GM12878 (cell line): ENCODE measurements around the gene MYO9B. TPM values are rescaled to one million over a fixed set of nuclear protein-coding genes. Genes with fewer than 3 reads are reported as not detected.

Source experiments
- ATAC-seq: fragments of 200-7000 bp; cut with Tn5 transposase; 3 replicates; pipeline ENCODE4 v1.9.1; 2020; ENCODE audit warnings: mild to moderate bottlenecking, moderate library complexity
- BruUV-seq: library from RNA; stranded (reverse); fragments of 400-500 nt; replicated peaks from 2 replicates; lab custom pipeline; 2021; lab: Mats Ljungman, UMichigan
- CTCF ChIA-PET: fragments of 300-600 bp; sonication (Branson Sonifier 250); formaldehyde crosslinking; extraction: SDS; loops from one replicate; lab custom pipeline; 2021; ENCODE audit warnings: inconsistent platforms; lab: Yijun Ruan, JAX
- POLR2A ChIA-PET: fragments of 350-600 bp; formaldehyde crosslinking; extraction: SDS; loops from one replicate; lab custom pipeline; 2021; ENCODE audit warnings: inconsistent platforms; lab: Charles Lee
- RAD21 ChIA-PET: fragments of 300-600 bp; sonication (Branson Sonifier 250); formaldehyde crosslinking; loops from one replicate; lab custom pipeline; 2023; ENCODE audit warnings: antibody characterized with exemption; ENCODE audit not compliant: unreplicated experiment; lab: Charles Lee
- SMC1A ChIA-PET: fragments of 300-600 bp; sonication (Branson Sonifier 250); formaldehyde crosslinking; loops from one replicate; lab custom pipeline; 2023; ENCODE audit not compliant: unreplicated experiment, uncharacterized antibody; lab: Charles Lee
- DNase-seq: peaks from one replicate; pipeline ENCODE4 v3.0.0-alpha.2; 2011; ENCODE audit warnings: low read depth, low spot score
- FAIRE-seq: peaks from 3 replicates; lab custom pipeline; 2011; peaks lifted over from hg19 to GRCh38; lab: Jason Lieb, UNC
- H2AFZ ChIP-seq: 2 replicates; pipeline ENCODE4 v1.6.0; 2011; ENCODE audit warnings: low read depth, low read length, control low read depth; ENCODE audit not compliant: control insufficient read depth
- H3K27ac ChIP-seq: 2 replicates; pipeline ENCODE4 v1.5.1; 2011; ENCODE audit warnings: control low read depth; ENCODE audit not compliant: control insufficient read depth, insufficient read depth
- H3K27me3 ChIP-seq, 2 experiments: replicated peaks in 1 of 2; 2 replicates each; pipeline versions ENCODE4 v1.6.0 to v1.6.1; 2011; ENCODE audit warnings: low read length in 1 of 2; ENCODE audit not compliant: control insufficient read depth in 2 of 2, insufficient read depth in 2 of 2
- H3K36me3 ChIP-seq, 2 experiments: 2 replicates each; pipeline ENCODE4 v1.5.1; 2011; ENCODE audit warnings: low read length in 1 of 2; ENCODE audit not compliant: control insufficient read depth in 2 of 2, insufficient read depth in 2 of 2
- H3K4me1 ChIP-seq: 2 replicates; pipeline ENCODE4 v1.6.1; 2011; ENCODE audit warnings: mild to moderate bottlenecking, low read length, moderate library complexity, mixed read lengths; ENCODE audit not compliant: control insufficient read depth, insufficient read depth
- H3K4me2 ChIP-seq: 2 replicates; pipeline ENCODE4 v1.6.0; 2011; ENCODE audit warnings: control low read depth; ENCODE audit not compliant: control insufficient read depth, insufficient read depth
- H3K4me3 ChIP-seq: fragments of 200-600 bp; sonication (generic); 2 replicates; pipeline ENCODE4 v1.5.1; 2016
- H3K79me2 ChIP-seq: 2 replicates; pipeline ENCODE4 v1.6.0; 2011; ENCODE audit warnings: low read length; ENCODE audit not compliant: control insufficient read depth, insufficient read depth
- H3K9ac ChIP-seq: 2 replicates; pipeline ENCODE4 v1.8.0; 2011; ENCODE audit warnings: low read length, control low read depth, mixed read lengths; ENCODE audit not compliant: control insufficient read depth, insufficient read depth
- H3K9me3 ChIP-seq: replicated peaks from 3 replicates; pipeline ENCODE4 v1.5.1; 2011; ENCODE audit warnings: mild to moderate bottlenecking, low read length; ENCODE audit not compliant: control insufficient read depth, insufficient read depth
- H4K20me1 ChIP-seq: 2 replicates; pipeline ENCODE4 v1.6.0; 2011; ENCODE audit not compliant: control insufficient read depth, insufficient read depth
- ASH2L ChIP-seq: fragments of 300-600, 200-600 bp; sonication (generic); IDR thresholded peaks from 2 replicates; pipeline ENCODE4 v1.6.1; 2017; ENCODE audit warnings: low read depth, mild to moderate bottlenecking, borderline replicate concordance
- CBX3 ChIP-seq: fragments of 200-600 bp; sonication (generic); IDR thresholded peaks from 2 replicates; pipeline ENCODE4 v1.6.1; 2016; ENCODE audit warnings: low read depth, borderline replicate concordance
- CHD2 ChIP-seq: IDR thresholded peaks from 2 replicates; pipeline ENCODE4 v1.6.1; 2011; ENCODE audit warnings: low read depth, low read length, improper control_type of control experiment, borderline replicate concordance
- CREB1 ChIP-seq: IDR thresholded peaks from 2 replicates; pipeline ENCODE4 v1.6.1; 2012; ENCODE audit warnings: low read depth, mild to moderate bottlenecking, inconsistent platforms
- MEF2B ChIP-seq: fragments of 450-650 bp; IDR thresholded peaks from 2 replicates; pipeline ENCODE4 v1.6.1; 2018; ENCODE audit warnings: mild to moderate bottlenecking, moderate library complexity; ENCODE audit not compliant: partially characterized antibody, poor library complexity, severe bottlenecking
- PKNOX1 ChIP-seq: fragments of 450-650 bp; IDR thresholded peaks from 2 replicates; pipeline ENCODE4 v1.6.1; 2016; ENCODE audit warnings: mild to moderate bottlenecking
- RELA ChIP-seq: fragments of 450-650 bp; IDR thresholded peaks from 2 replicates; pipeline ENCODE4 v1.8.0; 2014; ENCODE audit warnings: borderline replicate concordance; ENCODE audit not compliant: partially characterized antibody
- SKIL ChIP-seq: fragments of 450-650 bp; IDR thresholded peaks from 2 replicates; pipeline ENCODE4 v1.6.1; 2017; ENCODE audit warnings: mild to moderate bottlenecking, low read depth, inconsistent platforms; ENCODE audit not compliant: poor library complexity, severe bottlenecking
- SRF ChIP-seq, 2 experiments: IDR thresholded peaks; 2 replicates each; pipeline ENCODE4 v1.6.1; 2011; ENCODE audit warnings: low read depth in 2 of 2, low read length in 2 of 2, mild to moderate bottlenecking in 1 of 2, moderate library complexity in 1 of 2
- TAF1 ChIP-seq: IDR thresholded peaks from 2 replicates; pipeline ENCODE4 v1.6.1; 2011; ENCODE audit warnings: mild to moderate bottlenecking, low read depth, low read length, borderline replicate concordance
- TCF12 ChIP-seq: IDR thresholded peaks from 2 replicates; pipeline ENCODE4 v1.6.1; 2011; ENCODE audit warnings: low read depth, mild to moderate bottlenecking, low read length
- TCF3 ChIP-seq: IDR thresholded peaks from 2 replicates; pipeline ENCODE4 v1.6.1; 2012; ENCODE audit warnings: low read depth, mild to moderate bottlenecking, low read length, borderline replicate concordance; ENCODE audit not compliant: insufficient read depth
- WRNIP1 ChIP-seq: IDR thresholded peaks from 2 replicates; pipeline ENCODE4 v1.6.1; 2011; ENCODE audit warnings: low read depth, low read length, improper control_type of control experiment, borderline replicate concordance
- YY1 ChIP-seq: IDR thresholded peaks from 2 replicates; pipeline ENCODE4 v1.6.1; 2011; ENCODE audit warnings: low read depth, mild to moderate bottlenecking, low read length
- ZBTB11 ChIP-seq: fragments of 450-650 bp; formaldehyde crosslinking; IDR thresholded peaks from 2 replicates; pipeline ENCODE4 v1.5.0; 2022; ENCODE audit warnings: mild to moderate bottlenecking, missing genetic modification characterization
- WGBS: methylation state at CpG from one replicate; pipeline ENCODE4 v1.1.6; 2016; ENCODE audit warnings: low lambda C conversion rate; ENCODE audit not compliant: insufficient replicate concordance, insufficient coverage; ENCODE audit errors: missing lambda C conversion rate; 5-methylcytosine and 5-hydroxymethylcytosine counted together
- in situ Hi-C: fragments of 300-500 bp; cut with MboI; formaldehyde crosslinking; loops from 9 replicates; pipeline ENCODE4 v1.14.3; 2018; ENCODE audit warnings: mixed read lengths
- intact Hi-C: fragments of 100-400 bp; cut with micrococcal nuclease; formaldehyde crosslinking; loops from one replicate; pipeline ENCODE4 v1.14.2; 2022; ENCODE audit not compliant: unreplicated experiment
- polyA plus RNA-seq, 11 experiments: library from polyadenylated mRNA; depleted of rRNA in 4 of 11; unstranded in 6 of 11; stranded (reverse) in 5 of 11; fragments of >200 nt; fragmentation: Nextera tagmentation in 4 of 11; fragmentation: Illumina TruSeq in 1 of 11; extraction: Ambion mirVana in 4 of 11; extraction: Trizol in 1 of 11; gene quantifications; 1 replicate in 1 of 11; 2 replicates in 10 of 11; pipeline versions ENCODE4 v1.2.1 to v1.2.3, GENCODE V29; 2011 to 2016; ENCODE audit warnings: inconsistent platforms in 2 of 11, missing spikeins in 2 of 11, low read depth in 1 of 11
- total RNA-seq, 4 experiments: library from RNA; depleted of rRNA in 3 of 4; stranded (reverse); fragments of >200 nt in 3 of 4; fragmentation: Illumina TruSeq in 1 of 4; extraction: Trizol in 1 of 4; gene quantifications; 2 replicates each; pipeline versions ENCODE4 v1.2.1 to v1.2.3, GENCODE V29; 2013 to 2021

The MYO9B gene
- total and polyA plus RNA-seq, 10 of the 15 experiments (the other 5 are each of a cell fraction or from before 2014, with no cell fraction given) = 5.4 to 165 (median 45.8) TPM

GRCh38 chr19:17073869-17074633, 1.5 kb upstream of the MYO9B start:
- intact Hi-C loops = loop anchor here (2.0 kb wide), 2 partner anchors 61 to 161 kb away; no protein-coding TSS in a partner anchor
- Histone ChIP-seq H3K9ac (peak overlapping the region; percentile 84), H3K4me3 (peak overlapping the region; percentile 98)

More at GRCh38 chr19:17073869-17074633, 1.5 kb upstream of the MYO9B start:
- BruUV-seq = no TSS peak
- SMC1A ChIA-PET = interaction anchor here (0.7 to 2.7 kb wide), 12 partner anchors 11 to 414 kb away, joined by 3 to 24 read pairs (median 4); partner anchors contain the start of genes ABHD8, SMIM7, USE1 and USHBP1
- Histone ChIP-seq H4K20me1 (peaks cover 5% of the 10 kb centered on the region), H3K27me3 (no peaks in the 10 kb centered on the region), H3K79me2 (peaks cover 75% of the 10 kb centered on the region), H2AFZ (no peak overlapping the region; the same call in 1 of the 2 replicates), H3K27ac (peak overlapping the region; percentile 86), H3K4me1 (peaks cover 28% of the 10 kb centered on the region), H3K36me3 (peaks cover 3 to 5% of the 10 kb centered on the region in 2 experiments; a peak in 3 of 4 replicates), H3K9me3 (no peaks in the 10 kb centered on the region), H3K4me2 (peak overlapping the region; percentile 97)
- peak; percentile 47 for FAIRE-seq
- peak; percentile 12 for ATAC-seq
- CTCF ChIA-PET = interaction anchor here (0.6 to 1.8 kb wide), 11 partner anchors 51 to 359 kb away, joined by 3 to 6 read pairs (median 5); partner anchors contain the start of genes ANKLE1 and BABAM1
- RAD21 ChIA-PET = interaction anchor here (0.9 to 2.4 kb wide), 8 partner anchors 48 to 359 kb away, joined by 3 to 19 read pairs (median 4); partner anchors contain the start of gene BABAM1
- POLR2A ChIA-PET = interaction anchor here (0.6 to 8.5 kb wide), 7 partner anchors 16 to 328 kb away, joined by 3 to 111 read pairs (median 3); no protein-coding TSS in a partner anchor
- TF ChIP-seq ASH2L (no peak), ZBTB11 (CRISPR knock-in tag) (no peak), SKIL (peak; percentile 34), WRNIP1 (no peak), SRF (IDR thresholded peaks at IDR 0.05; ENCODE audit: low read depth in 2 of 2, low read length in 2 of 2) (no peak), TCF12 (peak; percentile 78), MEF2B (peak; percentile 33), CHD2 (0 out of 2 replicates have a peak, but pooled peaks have one; percentile 20), CREB1 (no peak), PKNOX1 (peak; percentile 40; the same call in 1 of the 2 replicates), YY1 (no peak), TCF3 (peak; percentile 79; the same call in 1 of the 2 replicates), TAF1 (no peak), RELA (no peak), CBX3 (no peak)
- no peak for DNase-seq
- in situ Hi-C loops = loop anchor here (5.0 kb wide), 1 partner anchor 213 kb away; no protein-coding TSS in a partner anchor
- whole genome bisulfite sequencing = 20% methylated on average over 18 of the region's 18 CpGs
